PC-3 (cell line): Measurements from ENCODE around the gene OR2J2. TPM values are rescaled to one million over a fixed set of nuclear protein-coding genes. Genes with fewer than 3 reads are reported as not detected.

Source experiments
- ATAC-seq: fragments of 200-7000 bp; cut with Tn5 transposase; 2 replicates; pipeline ENCODE4 v1.9.1; 2020; ENCODE audit warnings: mild to moderate bottlenecking, moderate library complexity
- BruUV-seq: library from RNA; stranded (reverse); fragments of 400-500 nt; replicated peaks from 2 replicates; lab custom pipeline; 2021; lab: Mats Ljungman, UMichigan
- CTCF ChIA-PET: fragments of 300-600 bp; sonication (Branson Sonifier 250); formaldehyde crosslinking; loops from one replicate; lab custom pipeline; 2022; ENCODE audit warnings: antibody characterized with exemption; lab: Charles Lee
- POLR2A ChIA-PET: fragments of 300-600 bp; sonication (Branson Sonifier 250); formaldehyde crosslinking; loops from one replicate; lab custom pipeline; 2022; ENCODE audit warnings: antibody characterized with exemption; ENCODE audit not compliant: unreplicated experiment; lab: Charles Lee
- DNase-seq: peaks from one replicate; pipeline ENCODE4 v3.0.0-alpha.2; 2015
- H2AFZ ChIP-seq: fragments of 300-600 bp; sonication (generic); 2 replicates; pipeline ENCODE4 v1.6.0; 2016; ENCODE audit warnings: antibody characterized with exemption, low read length
- H3F3A ChIP-seq: fragments of 300-600 bp; sonication (generic); one replicate; pipeline ENCODE4 v1.6.0; 2017; ENCODE audit warnings: antibody characterized with exemption, low read length, control low read depth, mild to moderate bottlenecking; ENCODE audit not compliant: unreplicated experiment
- H3K27ac ChIP-seq: fragments of 300-600 bp; sonication (generic); 2 replicates; pipeline ENCODE4 v1.5.1; 2016; ENCODE audit warnings: mild to moderate bottlenecking, low read length
- H3K27me3 ChIP-seq: fragments of 300-600 bp; sonication (generic); 2 replicates; pipeline ENCODE4 v1.6.1; 2016; ENCODE audit warnings: low read length, mixed read lengths
- H3K36me3 ChIP-seq: fragments of 300-600 bp; sonication (generic); 2 replicates; pipeline ENCODE4 v1.6.1; 2016; ENCODE audit warnings: low read depth, mixed run types, low read length, mixed read lengths
- H3K4me1 ChIP-seq: fragments of 300-600 bp; sonication (generic); 2 replicates; pipeline ENCODE4 v1.5.1; 2016; ENCODE audit warnings: low read length; ENCODE audit not compliant: insufficient read depth
- H3K4me2 ChIP-seq: fragments of 300-600 bp; sonication (generic); 2 replicates; pipeline ENCODE4 v1.6.0; 2016; ENCODE audit warnings: low read length
- H3K4me3 ChIP-seq: fragments of 300-600 bp; sonication (generic); 2 replicates; pipeline ENCODE4 v1.5.1; 2016; ENCODE audit warnings: mild to moderate bottlenecking, low read length, mixed read lengths
- H3K79me2 ChIP-seq: fragments of 300-600 bp; sonication (generic); 2 replicates; pipeline ENCODE4 v1.6.1; 2017; ENCODE audit warnings: low read length, mixed read lengths
- H3K9ac ChIP-seq: fragments of 300-600 bp; sonication (generic); 2 replicates; pipeline ENCODE4 v1.6.0; 2016; ENCODE audit warnings: mild to moderate bottlenecking, low read length
- H3K9me2 ChIP-seq: fragments of 300-600 bp; sonication (generic); replicated peaks from 2 replicates; pipeline ENCODE4 v1.6.1; 2016; ENCODE audit warnings: mixed run types, low read length, mixed read lengths
- H3K9me3 ChIP-seq: fragments of 300-600 bp; sonication (generic); 2 replicates; pipeline ENCODE4 v1.6.1; 2016; ENCODE audit warnings: low read length, mixed read lengths
- H4K20me1 ChIP-seq: fragments of 300-600 bp; sonication (generic); 2 replicates; pipeline ENCODE4 v1.6.1; 2016; ENCODE audit warnings: low read length, mixed read lengths
- EZH2 ChIP-seq: fragments of 300-600 bp; sonication (generic); IDR thresholded peaks from one replicate; pipeline ENCODE4 v1.6.1; 2017; ENCODE audit warnings: antibody characterized with exemption, mild to moderate bottlenecking, low read length; ENCODE audit not compliant: unreplicated experiment
- EZH2phosphoT487 ChIP-seq: fragments of 300-600 bp; sonication (generic); IDR thresholded peaks from 2 replicates; pipeline ENCODE4 v1.6.1; 2018; ENCODE audit warnings: mild to moderate bottlenecking, antibody characterized with exemption, low read length, borderline replicate concordance
- intact Hi-C: fragments of 100-400 bp; cut with micrococcal nuclease; formaldehyde crosslinking; loops from 2 replicates; pipeline ENCODE4 v1.9.0; 2023
- total RNA-seq: library from RNA; depleted of rRNA; stranded (reverse); fragments of >200 nt; gene quantifications from 2 replicates; pipeline ENCODE4 v1.2.3, GENCODE V29; 2014
- TF ChIP-seq, protein P1 (sequence below): fragments of 300-600 bp; sonication (generic); conservative IDR thresholded peaks from 2 replicates; pipeline ENCODE4 v1.5.1; 2017; ENCODE audit warnings: antibody characterized with exemption, low read depth, mild to moderate bottlenecking, low read length

OR2J2 gene
- total RNA-seq, 1 experiment from 2014 or later, result not detected

DNA sequence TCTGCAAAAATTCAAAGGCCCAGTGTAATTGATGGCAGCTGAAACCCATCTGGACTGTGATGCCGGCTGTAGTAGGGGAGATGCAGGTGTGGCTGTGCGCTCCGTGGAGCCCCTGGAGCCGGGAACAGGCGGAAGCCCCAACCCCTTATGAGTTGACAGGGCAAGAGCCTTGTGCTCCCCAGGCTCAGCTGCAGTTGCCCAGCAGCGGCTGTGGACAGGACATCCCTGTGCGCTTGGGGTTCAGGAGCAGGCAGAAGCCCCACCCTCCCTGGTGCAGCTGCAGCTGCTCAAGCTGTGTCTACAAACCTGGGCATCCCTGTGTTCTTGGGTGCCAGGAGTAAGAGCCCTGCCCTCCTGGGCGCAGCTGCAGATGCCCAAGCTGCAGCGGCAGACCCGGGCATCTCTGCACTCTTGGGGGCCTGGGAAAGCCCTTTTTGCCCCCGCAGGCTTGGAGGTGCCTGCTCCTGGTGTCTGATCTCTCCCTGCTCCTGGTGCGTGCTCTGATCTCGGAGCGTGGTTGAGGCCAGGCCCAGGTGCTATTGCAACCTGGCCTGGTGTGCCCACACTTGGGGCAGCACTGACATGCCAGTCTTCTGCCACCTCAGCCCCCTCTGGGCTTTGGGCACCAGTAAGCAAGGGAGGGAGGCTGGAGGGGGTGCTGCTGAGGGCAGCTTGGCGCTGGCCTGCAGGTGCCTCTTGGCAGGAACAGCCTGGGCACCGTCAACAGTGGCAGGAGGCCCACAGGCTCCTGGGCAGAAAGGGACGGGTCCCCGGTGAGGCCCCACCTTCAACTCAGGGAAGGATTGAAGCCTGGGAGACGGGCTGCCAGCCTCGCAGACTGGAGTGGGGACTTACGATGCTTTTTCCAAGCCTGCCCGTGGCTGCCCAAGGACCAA is 30.3 kb downstream of the OR2J2 start:
- POLR2A ChIA-PET, result no interaction called here
- Histone ChIP-seq H4K20me1 (no peaks in the 10 kb centered on the region), H3K9ac (no peak overlapping the region), H3K9me2 (no peaks in the 10 kb centered on the region), H3K4me2 (no peak overlapping the region), H3K9me3 (no peaks in the 10 kb centered on the region), H3K27ac (no peak overlapping the region), H3K79me2 (no peaks in the 10 kb centered on the region), H2AFZ (no peak overlapping the region), H3F3A (no peaks in the 10 kb centered on the region), H3K27me3 (peaks cover 11% of the 10 kb centered on the region), H3K4me3 (no peak overlapping the region), H3K36me3 (no peaks in the 10 kb centered on the region), H3K4me1 (no peaks in the 10 kb centered on the region)
- ATAC-seq (no peak), DNase-seq (no peak)
- no TSS peak for BruUV-seq
- CTCF ChIA-PET, result no interaction called here
- no peak for TF ChIP-seq EZH2
- TF ChIP-seq EZH2phosphoT487, result no peak
- TF ChIP-seq, protein P1, sequence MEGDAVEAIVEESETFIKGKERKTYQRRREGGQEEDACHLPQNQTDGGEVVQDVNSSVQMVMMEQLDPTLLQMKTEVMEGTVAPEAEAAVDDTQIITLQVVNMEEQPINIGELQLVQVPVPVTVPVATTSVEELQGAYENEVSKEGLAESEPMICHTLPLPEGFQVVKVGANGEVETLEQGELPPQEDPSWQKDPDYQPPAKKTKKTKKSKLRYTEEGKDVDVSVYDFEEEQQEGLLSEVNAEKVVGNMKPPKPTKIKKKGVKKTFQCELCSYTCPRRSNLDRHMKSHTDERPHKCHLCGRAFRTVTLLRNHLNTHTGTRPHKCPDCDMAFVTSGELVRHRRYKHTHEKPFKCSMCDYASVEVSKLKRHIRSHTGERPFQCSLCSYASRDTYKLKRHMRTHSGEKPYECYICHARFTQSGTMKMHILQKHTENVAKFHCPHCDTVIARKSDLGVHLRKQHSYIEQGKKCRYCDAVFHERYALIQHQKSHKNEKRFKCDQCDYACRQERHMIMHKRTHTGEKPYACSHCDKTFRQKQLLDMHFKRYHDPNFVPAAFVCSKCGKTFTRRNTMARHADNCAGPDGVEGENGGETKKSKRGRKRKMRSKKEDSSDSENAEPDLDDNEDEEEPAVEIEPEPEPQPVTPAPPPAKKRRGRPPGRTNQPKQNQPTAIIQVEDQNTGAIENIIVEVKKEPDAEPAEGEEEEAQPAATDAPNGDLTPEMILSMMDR, result no peak
- intact Hi-C loops, result no loop called here

DNA sequence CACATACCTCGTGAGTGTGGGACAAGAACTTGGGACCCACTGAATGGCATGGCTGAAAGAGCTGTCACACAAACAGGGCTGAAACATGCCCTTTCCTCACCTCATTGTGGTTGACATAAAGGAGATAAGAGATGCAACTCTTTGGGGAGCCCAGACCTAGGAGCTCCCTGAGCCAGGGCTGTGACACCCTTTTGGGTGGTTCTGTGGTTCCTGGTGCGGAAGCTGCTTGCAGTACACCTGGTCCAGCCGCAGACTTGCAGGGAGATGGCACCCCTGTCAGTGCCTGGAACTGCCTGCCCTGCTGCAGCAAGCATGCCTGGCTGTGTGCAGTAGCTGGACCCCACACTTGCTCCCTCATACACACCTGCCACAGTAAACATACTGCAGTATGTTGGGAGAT is 31.3 kb downstream of the OR2J2 start:
- H3K9me3 ChIP-seq, result no peaks in the 10 kb centered on the region
- 0 out of 2 replicates have a peak, but pooled peaks cover 2% of the 10 kb centered on the region for H3K27me3 ChIP-seq
- no peaks in the 10 kb centered on the region for H3K36me3 ChIP-seq
- no peak overlapping the region for H3K4me2 ChIP-seq
- no peaks in the 10 kb centered on the region for H3K4me1 ChIP-seq
- ATAC-seq, result no peak
- no peaks in the 10 kb centered on the region for H3K79me2 ChIP-seq
- no TSS peak for BruUV-seq
- no peaks in the 10 kb centered on the region for H4K20me1 ChIP-seq
- no peak for DNase-seq
- no peaks in the 10 kb centered on the region for H3F3A ChIP-seq
- H2AFZ ChIP-seq, result no peak overlapping the region
- TF ChIP-seq, protein P1, result no peak
- POLR2A ChIA-PET, result no interaction called here
- intact Hi-C loops, result no loop called here
- no peak overlapping the region for H3K9ac ChIP-seq
- CTCF ChIA-PET, result no interaction called here
- no peaks in the 10 kb centered on the region; the same call in 1 of the 2 replicates for H3K9me2 ChIP-seq
- no peak overlapping the region for H3K4me3 ChIP-seq
- H3K27ac ChIP-seq, result no peak overlapping the region

DNA sequence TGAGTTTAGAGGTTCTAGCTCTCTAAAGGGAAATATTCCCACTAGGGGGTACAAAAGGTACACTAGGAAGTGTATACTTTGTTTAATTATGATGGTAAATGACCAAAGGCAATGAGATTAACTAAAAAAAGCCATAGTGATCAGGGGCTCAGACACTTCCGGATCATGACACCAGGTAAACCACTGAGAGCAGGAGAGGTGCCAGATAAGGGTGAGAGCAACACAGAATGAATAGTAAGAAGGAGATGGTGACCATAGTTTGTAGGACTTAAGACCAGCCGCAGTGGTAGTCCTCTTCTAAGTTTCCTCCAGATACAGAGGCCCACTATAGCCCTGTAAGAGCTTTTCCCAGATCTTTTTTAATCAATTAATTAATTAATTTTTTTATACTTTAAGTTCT is 40.8 kb downstream of the OR2J2 start:
- H3K4me1 ChIP-seq, result no peaks in the 10 kb centered on the region
- ATAC-seq (no peak), DNase-seq (no peak)
- no TSS peak for BruUV-seq
- H3K27ac ChIP-seq, result no peak overlapping the region
- H3K9me2 ChIP-seq, result no peaks in the 10 kb centered on the region; the same call in 1 of the 2 replicates
- H2AFZ ChIP-seq, result no peak overlapping the region
- H3K27me3 ChIP-seq, result peaks cover 14% of the 10 kb centered on the region; the same call in 1 of the 2 replicates
- no peak overlapping the region for H3K4me3 ChIP-seq
- TF ChIP-seq EZH2 (no peak), EZH2phosphoT487 (no peak)
- TF ChIP-seq, protein P1, result no peak
- H4K20me1 ChIP-seq, result no peaks in the 10 kb centered on the region
- H3K4me2 ChIP-seq, result no peak overlapping the region
- H3K9ac ChIP-seq, result no peak overlapping the region
- CTCF ChIA-PET, result no interaction called here
- intact Hi-C loops, result no loop called here
- H3K36me3 ChIP-seq, result no peaks in the 10 kb centered on the region
- H3F3A ChIP-seq, result no peaks in the 10 kb centered on the region
- H3K9me3 ChIP-seq, result no peaks in the 10 kb centered on the region
- POLR2A ChIA-PET, result no interaction called here
- no peaks in the 10 kb centered on the region for H3K79me2 ChIP-seq
